HG02759 (cell line): ENCODE data around the gene ZNF132.
"Not testable (repeated sequence)": the region's sequence is repeated elsewhere in the genome, so short reads cannot be mapped to it uniquely, and the experiment has no call there.

Experiments
- ATAC-seq: cut with Tn5 transposase; IDR thresholded peaks from one replicate; pipeline ENCODE4 v1.9.1; 2021; ENCODE audit warnings: mild to moderate bottlenecking, moderate library complexity; ENCODE audit not compliant: unreplicated experiment

ZNF132 gene

DNA sequence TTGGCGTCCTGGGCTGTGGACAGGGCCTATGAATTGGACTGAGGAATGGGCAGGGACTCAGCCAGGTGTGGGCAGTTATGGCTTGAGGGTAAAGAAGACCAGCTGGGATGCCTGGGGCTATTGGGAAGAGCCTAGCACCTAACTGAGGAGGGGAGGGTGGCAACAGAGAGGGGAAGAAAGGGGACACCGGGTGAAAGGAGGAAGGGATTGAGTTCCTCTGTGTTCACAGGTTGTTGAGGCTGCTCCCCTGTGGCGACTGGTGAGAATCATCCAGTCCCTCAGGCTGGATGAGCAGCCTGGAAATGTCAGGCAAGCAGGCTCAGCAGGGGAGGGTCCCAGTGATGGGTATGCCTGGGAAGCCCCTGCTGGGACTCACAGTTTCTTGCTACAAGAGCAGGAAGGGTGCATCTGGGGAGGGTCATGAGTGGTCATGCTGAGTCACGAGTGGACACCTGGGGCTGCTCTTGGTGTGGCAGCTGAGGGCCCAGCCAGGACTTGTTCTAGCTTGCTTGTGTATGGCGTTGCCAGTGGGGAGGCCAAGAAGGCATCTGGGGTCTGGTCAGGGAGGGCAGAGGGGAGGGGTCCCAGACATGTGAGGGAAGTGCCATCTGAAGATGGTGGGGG, 28.4 kb upstream of the ZNF132 start:
- no peak for ATAC-seq

GRCh38 chr19:58466760-58467589, 27.0 kb upstream of the ZNF132 start, which contains the start of gene ZNF324:
ZNF324 (plus strand) TSS chr19:58467080; CDS start chr19:58469186, 2,106 bp downstream.
- peak; percentile 96 for ATAC-seq

- ATAC-seq = peak; percentile 19
These were observed 26.3 kb upstream of the ZNF132 start for GRCh38 chr19:58466089-58466759.

DNA sequence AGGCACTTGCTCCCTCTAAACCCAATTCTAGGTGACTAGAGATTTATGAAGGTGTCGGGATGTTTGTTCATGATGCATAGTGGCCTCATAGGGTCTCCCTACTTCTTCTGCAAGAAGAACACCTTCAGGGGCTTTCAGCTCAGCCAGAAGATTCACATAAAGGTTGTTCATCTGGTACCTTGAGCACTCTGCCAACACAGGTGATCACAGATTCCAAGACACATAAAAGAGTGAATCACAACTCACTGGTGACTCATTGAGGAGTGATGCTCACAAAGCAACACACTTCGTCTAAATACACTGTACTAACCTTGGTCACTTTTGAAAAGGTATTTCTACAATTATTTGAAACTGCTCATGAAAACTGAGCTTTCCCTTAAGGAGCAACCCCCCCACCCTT, 20.1 kb upstream of the ZNF132 start:
- ATAC-seq = no peak

- no peak for ATAC-seq
These were observed 16.2 kb upstream of the ZNF132 start for GRCh38 chr19:58456111-58456510.

DNA sequence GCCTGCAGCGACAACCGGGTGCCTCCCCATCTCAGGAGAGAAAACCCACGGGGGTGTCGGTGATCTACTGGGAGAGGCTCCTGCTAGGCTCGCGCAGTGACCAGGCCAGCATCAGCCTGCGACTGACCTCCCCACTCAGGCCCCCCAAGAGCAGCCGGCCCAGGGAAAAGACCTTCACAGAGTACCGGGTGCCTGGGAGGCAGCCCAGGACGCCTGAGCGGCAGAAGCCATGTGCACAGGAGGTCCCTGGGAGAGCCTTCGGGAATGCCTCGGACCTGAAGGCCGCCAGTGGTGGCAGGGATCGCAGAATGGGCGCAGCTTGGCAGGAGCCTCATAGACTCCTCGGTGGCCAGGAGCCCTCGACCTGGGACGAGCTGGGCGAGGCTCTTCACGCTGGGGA, 15.4 kb upstream of the ZNF132 start:
- no peak for ATAC-seq

GRCh38 chr19:58453743-58454142, 13.8 kb upstream of the ZNF132 start:
- no peak for ATAC-seq

- peak; percentile 94 for ATAC-seq
These were observed 11.6 kb upstream of the ZNF132 start, which contains the start of gene ZNF324B for GRCh38 chr19:58451358-58452101. ZNF324B (plus strand) TSS chr19:58451622; CDS start chr19:58453702, 2,080 bp downstream.

GRCh38 chr19:58450856-58451357, 11.0 kb upstream of the ZNF132 start:
- ATAC-seq = no peak

DNA sequence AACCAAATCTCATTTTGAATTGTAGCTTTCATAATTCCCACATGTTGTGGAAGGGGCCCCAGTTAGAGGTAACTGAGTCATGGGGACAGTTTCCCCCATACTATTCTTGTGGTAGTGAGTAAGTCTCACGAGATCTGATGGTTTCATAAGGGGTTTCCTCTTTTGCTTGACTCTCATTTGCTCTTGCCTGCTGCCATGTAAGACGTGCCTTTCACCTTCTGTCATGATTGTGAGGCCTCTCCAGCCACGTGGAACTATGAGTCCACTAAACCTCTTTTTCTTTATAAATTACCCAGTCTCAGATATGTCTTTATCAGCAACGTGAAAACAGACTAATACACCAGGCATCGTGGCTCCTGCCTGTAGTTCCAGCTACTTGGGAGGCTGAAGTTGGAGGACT, 10.0 kb upstream of the ZNF132 start:
- ATAC-seq = not testable (repeated sequence)

DNA sequence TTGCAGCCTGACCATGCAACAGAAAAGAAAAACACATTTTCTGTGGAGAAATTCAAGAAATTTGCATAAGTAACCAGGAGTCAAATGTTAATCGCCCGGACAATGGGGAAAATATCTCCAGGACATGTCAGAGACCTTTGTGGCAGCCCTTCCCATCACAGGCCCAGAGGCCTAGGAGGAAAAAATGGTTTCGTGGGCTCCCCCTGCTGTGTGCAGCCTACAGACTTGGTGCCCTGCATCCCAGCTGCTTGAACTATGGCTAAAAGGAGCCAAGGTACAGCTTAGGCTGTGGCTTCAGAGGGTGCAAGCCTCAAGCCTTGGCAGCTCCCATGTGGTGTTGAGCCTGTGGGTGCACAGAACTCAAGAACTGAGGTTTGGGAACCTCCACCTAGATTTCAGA, 8.9 kb upstream of the ZNF132 start:
- not testable (repeated sequence) for ATAC-seq

DNA sequence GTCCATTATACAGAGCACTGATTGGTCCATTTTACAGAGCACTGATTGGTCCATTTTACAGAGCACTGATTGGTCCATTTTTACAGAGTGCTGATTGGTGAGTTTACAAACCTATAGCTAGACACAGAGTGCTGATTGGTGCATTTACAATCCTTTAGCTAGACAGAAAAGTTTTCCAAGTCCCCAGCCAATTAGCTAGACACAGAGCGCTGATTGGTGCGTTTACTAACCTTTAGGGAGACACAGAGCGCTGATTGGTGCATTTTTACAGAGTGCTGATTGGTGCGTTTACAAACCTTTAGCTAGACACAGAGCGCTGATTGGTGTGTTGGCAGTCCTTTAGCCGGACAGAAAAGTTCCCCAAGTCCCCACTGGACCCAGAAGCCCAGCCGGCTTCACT, 3.0 kb upstream of the ZNF132 start:
- not testable (repeated sequence) for ATAC-seq

DNA sequence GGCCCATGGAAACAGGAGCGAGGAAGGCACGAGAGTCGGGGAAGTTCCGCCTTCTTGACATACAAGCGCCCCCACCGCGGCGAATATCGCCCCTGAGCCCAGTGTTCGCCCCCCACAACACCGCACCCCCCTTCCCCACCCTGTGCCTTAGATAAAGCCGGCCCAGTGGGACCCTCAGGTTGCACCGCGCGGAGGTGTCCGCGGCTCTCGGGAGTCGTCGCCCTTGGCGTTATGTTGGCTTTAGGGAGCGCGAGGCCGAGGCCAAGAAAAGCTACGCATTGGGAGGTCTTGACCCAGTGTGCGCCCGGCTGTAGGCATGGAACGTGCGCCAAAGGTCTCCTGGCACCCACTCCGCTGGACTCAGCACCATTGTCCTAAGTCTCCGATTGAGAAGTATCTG, 603 bp upstream of the ZNF132 start:
- ATAC-seq = no peak

DNA sequence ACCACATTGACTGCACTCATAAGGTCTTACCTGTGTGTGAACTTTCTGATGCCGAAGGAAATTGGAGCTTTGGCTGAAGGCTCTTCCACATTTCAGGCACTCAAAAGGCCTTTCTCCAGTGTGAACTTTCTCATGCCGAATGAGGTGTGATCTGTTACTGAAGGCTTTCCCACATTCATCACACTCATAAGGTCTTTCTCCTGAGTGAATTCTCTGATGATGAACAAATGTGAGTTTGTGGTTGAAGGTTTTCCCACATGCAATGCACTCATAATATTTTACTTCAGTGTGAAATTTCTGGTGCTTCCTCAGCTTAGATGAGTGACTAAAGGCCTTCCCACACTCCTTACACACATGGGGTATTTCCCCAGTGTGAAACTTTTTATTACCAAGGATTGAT, 5.7 kb downstream of the ZNF132 start:
- ATAC-seq = no peak

DNA sequence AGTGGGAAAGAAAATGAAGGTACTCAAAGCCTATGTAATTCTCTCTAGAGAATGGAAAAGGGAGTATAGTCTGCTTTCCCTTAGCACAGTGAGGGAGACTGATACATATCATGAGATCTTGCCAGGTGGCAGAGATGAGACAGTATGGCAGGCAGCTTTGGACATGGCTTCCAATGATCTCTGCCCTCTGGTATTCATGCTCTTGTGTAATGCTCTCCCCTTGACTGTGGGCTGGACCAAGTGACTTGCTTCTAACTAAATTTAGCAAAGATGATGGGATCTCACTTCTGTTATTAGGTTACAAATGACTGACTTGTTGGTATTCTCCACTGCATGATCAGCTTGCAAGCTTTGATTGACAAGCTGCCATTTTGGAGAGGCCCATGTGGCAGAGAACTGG, 10.2 kb downstream of the ZNF132 start:
- no peak for ATAC-seq

- no peak for ATAC-seq
These were observed 11.3 kb downstream of the ZNF132 start for GRCh38 chr19:58428617-58429016.

- ATAC-seq = no peak
These were observed 22.9 kb downstream of the ZNF132 start for GRCh38 chr19:58417071-58417470.

DNA sequence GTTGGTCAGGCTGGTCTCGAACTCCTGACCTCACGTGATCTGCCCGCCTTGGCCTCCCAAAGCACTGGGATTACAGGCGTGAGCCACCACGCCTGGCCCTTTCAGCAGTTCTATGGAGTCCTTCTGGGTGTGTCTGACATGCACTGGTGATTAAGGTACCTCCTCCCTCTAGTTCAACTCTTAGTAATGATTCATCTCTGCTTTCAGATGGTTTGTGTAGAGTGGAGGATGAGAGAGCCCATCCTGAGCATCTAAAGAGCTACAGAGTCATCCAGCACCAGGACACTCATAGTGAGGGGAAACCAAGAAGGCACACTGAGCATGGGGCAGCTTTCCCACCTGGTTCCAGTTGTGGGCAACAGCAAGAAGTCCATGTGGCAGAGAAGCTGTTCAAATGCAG, 23.3 kb downstream of the ZNF132 start:
- no peak for ATAC-seq

DNA sequence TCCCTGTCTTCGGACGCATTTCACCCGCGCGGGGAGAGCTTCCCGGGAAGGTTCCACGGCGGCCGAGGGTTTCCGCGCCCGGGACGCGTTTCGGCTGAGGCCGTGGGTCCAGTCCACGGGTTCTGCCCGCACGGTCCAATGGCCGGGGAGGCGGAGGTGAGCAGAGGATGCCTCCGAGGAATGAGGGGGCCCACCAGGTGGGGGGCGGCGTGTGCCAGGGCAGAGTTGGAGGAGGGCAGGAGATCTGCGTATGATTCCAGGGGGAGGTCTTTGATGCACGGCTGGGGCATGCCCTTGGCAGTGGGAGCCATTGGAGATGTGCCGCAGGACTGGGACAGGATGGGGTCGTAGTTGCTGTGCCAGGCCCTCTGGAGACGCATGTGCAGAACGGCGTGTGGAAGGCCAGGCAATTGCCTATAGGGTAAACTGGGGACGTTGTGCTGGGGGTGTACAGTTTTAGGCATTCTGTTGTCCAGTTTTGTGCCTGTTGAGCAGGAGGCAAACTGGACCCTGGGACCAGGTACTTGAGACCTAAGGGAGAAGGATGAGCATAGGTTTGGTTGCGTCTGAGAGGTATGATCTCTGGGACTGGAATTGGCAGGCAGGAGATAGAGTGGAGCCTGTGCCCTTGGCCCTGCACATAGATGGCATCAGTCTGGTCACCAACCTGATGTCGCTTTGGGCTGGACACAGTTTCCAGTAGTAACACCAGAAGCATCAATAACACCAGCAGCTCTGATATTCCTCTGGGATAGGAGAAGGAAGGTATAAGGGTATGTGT, 30.8 kb downstream of the ZNF132 start:
- ATAC-seq = peak; percentile 12
